K562 (cell line): Measurements from ENCODE around the gene HEG1. TPM values are rescaled to one million over a fixed set of nuclear protein-coding genes. Genes with fewer than 3 reads are reported as not detected.

Source experiments
- ATAC-seq: fragments of 200-7000 bp; cut with Tn5 transposase; 3 replicates; pipeline ENCODE4 v1.9.1; 2020; ENCODE audit warnings: moderate library complexity
- BruUV-seq: library from RNA; stranded (reverse); fragments of 400-500 nt; replicated peaks from 2 replicates; lab custom pipeline; 2021; lab: Mats Ljungman, UMichigan
- CTCF ChIA-PET: fragments of 300-600 bp; formaldehyde crosslinking; extraction: SDS; loops from one replicate; lab custom pipeline; 2021; ENCODE audit warnings: low intra/inter-chr PET ratio; lab: Yijun Ruan, JAX
- POLR2A ChIA-PET: fragments of 300-600, 350-650 bp; sonication (Branson Sonifier 250); formaldehyde crosslinking; extraction: SDS; loops from one replicate; lab custom pipeline; 2021; ENCODE audit warnings: antibody characterized with exemption, inconsistent platforms; lab: Yijun Ruan, JAX
- DNase-seq, 4 experiments: peaks; one replicate each; pipeline versions ENCODE4 v3.0.0 to v3.0.0-alpha.2; 2011 to 2018; ENCODE audit warnings: low spot score in 3 of 4, mixed read lengths in 3 of 4; ENCODE audit errors: extremely low read depth in 1 of 4
- FAIRE-seq: peaks from 2 replicates; lab custom pipeline; 2011; peaks lifted over from hg19 to GRCh38; lab: Jason Lieb, UNC
- H2AFZ ChIP-seq: 2 replicates; pipeline ENCODE4 v1.6.0; 2011; ENCODE audit warnings: low read depth, low read length, control low read depth, inconsistent platforms
- H3K27ac ChIP-seq: fragments of 200-600 bp; 3 replicates; pipeline ENCODE4 v1.8.0; 2011; ENCODE audit warnings: low read depth, mild to moderate bottlenecking, control low read depth, inconsistent platforms, low read length, moderate library complexity, mixed read lengths; ENCODE audit errors: extremely low read depth
- H3K27me3 ChIP-seq, 2 experiments: fragments of 300-600 bp in 1 of 2; 2 replicates in 1 of 2; 3 replicates in 1 of 2; pipeline versions ENCODE4 v1.6.0 to v1.8.0; 2011; ENCODE audit warnings: inconsistent platforms in 2 of 2, low read length in 2 of 2, mild to moderate bottlenecking in 1 of 2, mixed read lengths in 1 of 2, moderate library complexity in 1 of 2; ENCODE audit not compliant: control insufficient read depth in 2 of 2, insufficient read depth in 2 of 2
- H3K36me3 ChIP-seq: fragments of 300-600 bp; 3 replicates; pipeline ENCODE4 v1.8.0; 2011; ENCODE audit warnings: mild to moderate bottlenecking, low read length, inconsistent platforms; ENCODE audit not compliant: control insufficient read depth, insufficient read depth
- H3K4me1 ChIP-seq, 2 experiments: fragments of 200-600 bp in 1 of 2; replicated peaks in 1 of 2; 2 replicates in 1 of 2; 3 replicates in 1 of 2; pipeline versions ENCODE4 v1.5.1 to v1.8.0; 2011; ENCODE audit warnings: inconsistent platforms in 2 of 2, low read length in 2 of 2, mild to moderate bottlenecking in 1 of 2, mixed read lengths in 1 of 2, moderate library complexity in 1 of 2; ENCODE audit not compliant: control insufficient read depth in 2 of 2, insufficient read depth in 2 of 2
- H3K4me2 ChIP-seq: 2 replicates; pipeline ENCODE4 v1.6.1; 2011; ENCODE audit warnings: low read length, control low read depth, inconsistent platforms, mixed read lengths; ENCODE audit not compliant: insufficient read depth
- H3K4me3 ChIP-seq: fragments of 200-600 bp; sonication (generic), shearing (Covaris generic); 2 replicates; pipeline ENCODE4 v1.5.1; 2016; ENCODE audit warnings: control low read depth, inconsistent platforms
- H3K79me2 ChIP-seq: fragments of 200-600 bp; 3 replicates; pipeline ENCODE4 v1.8.0; 2011; ENCODE audit warnings: low read length, inconsistent platforms; ENCODE audit not compliant: control insufficient read depth, insufficient read depth
- H3K9ac ChIP-seq, 2 experiments: 2 replicates each; pipeline versions ENCODE4 v1.6.0 to v1.6.1; 2011; ENCODE audit warnings: low read depth in 2 of 2, low read length in 2 of 2, control low read depth in 1 of 2, inconsistent platforms in 1 of 2, mild to moderate bottlenecking in 1 of 2, mixed read lengths in 1 of 2; ENCODE audit not compliant: insufficient read depth in 1 of 2
- H3K9me1 ChIP-seq: one replicate; pipeline ENCODE4 v1.6.0; 2011; ENCODE audit warnings: inconsistent platforms, mild to moderate bottlenecking, low read length, moderate library complexity; ENCODE audit not compliant: control insufficient read depth, insufficient read depth
- H3K9me3 ChIP-seq: replicated peaks from 2 replicates; pipeline ENCODE4 v1.5.1; 2011; ENCODE audit warnings: low read depth, low read length, inconsistent platforms; ENCODE audit not compliant: control insufficient read depth, insufficient read depth
- H4K20me1 ChIP-seq: replicated peaks from 2 replicates; pipeline ENCODE4 v1.6.1; 2011; ENCODE audit warnings: low read length, inconsistent platforms, mixed read lengths; ENCODE audit not compliant: control insufficient read depth, insufficient read depth
- CEBPG ChIP-seq, 3 experiments: fragments of 200-800 bp in 1 of 3; sonication (Bioruptor generic) in 1 of 3; sonication (generic) in 1 of 3; formaldehyde crosslinking in 1 of 3; IDR thresholded peaks in 2 of 3; conservative IDR thresholded peaks in 1 of 3; 2 replicates each; pipeline versions ENCODE4 v1.6.1 to v1.8.0; 2016 to 2022; ENCODE audit warnings: missing compliant biosample characterization in 2 of 3, missing genetic modification characterization in 2 of 3, mild to moderate bottlenecking in 1 of 3, missing genetic modification reagents in 1 of 3
- MEF2D ChIP-seq: conservative IDR thresholded peaks from 2 replicates; pipeline ENCODE4 v1.6.1; 2016; ENCODE audit warnings: low read depth, missing genetic modification characterization, missing compliant biosample characterization
- WGBS: fragments of 100-300 bp; shearing (Covaris generic); methylation state at CpG from one replicate; pipeline ENCODE4 v1.1.6; 2016; ENCODE audit warnings: low coverage, mixed read lengths; ENCODE audit not compliant: insufficient coverage; ENCODE audit errors: missing lambda C conversion rate; 5-methylcytosine and 5-hydroxymethylcytosine counted together
- in situ Hi-C: fragments of 300-500 bp; cut with MboI; formaldehyde crosslinking; loops from 4 replicates; pipeline ENCODE4 v1.15.0; 2018; ENCODE audit warnings: inconsistent platforms, mixed read lengths
- intact Hi-C: fragments of 100-400 bp; cut with micrococcal nuclease; formaldehyde crosslinking; loops from 2 replicates; pipeline ENCODE4 v1.14.2; 2022
- polyA plus RNA-seq, 8 experiments: library from polyadenylated mRNA; depleted of rRNA in 4 of 8; stranded (reverse) in 5 of 8; unstranded in 3 of 8; fragments of >200 nt; fragmentation: Nextera tagmentation in 2 of 8; fragmentation: Illumina TruSeq in 1 of 8; extraction: Ambion mirVana in 2 of 8; extraction: Trizol in 1 of 8; gene quantifications; 2 replicates each; pipeline versions ENCODE4 v1.2.1 to v1.2.3, GENCODE V29; 2011 to 2014; ENCODE audit warnings: inconsistent platforms in 1 of 8, missing spikeins in 1 of 8
- total RNA-seq, 7 experiments: library from RNA; depleted of rRNA in 6 of 7; stranded (reverse); fragments of >200 nt in 6 of 7; fragmentation: Illumina TruSeq in 2 of 7; extraction: Trizol in 2 of 7; gene quantifications; 2 replicates each; pipeline versions ENCODE4 v1.2.1 to v1.2.3, GENCODE V29; 2011 to 2021; ENCODE audit warnings: low replicate concordance in 1 of 7
- TF ChIP-seq, protein P1 (sequence below): fragments of 450-650 bp; IDR thresholded peaks from 2 replicates; pipeline ENCODE4 v1.6.1; 2016; ENCODE audit warnings: low read depth

Gene HEG1
- total and polyA plus RNA-seq, 9 of the 15 experiments (the other 6 are each of a cell fraction or from before 2014, with no cell fraction given), result 0.24 TPM; not detected in 8

- DNase-seq (no peak), ATAC-seq (no peak), FAIRE-seq (no peak)
- no peaks in the 10 kb centered on the region for H3K9me3 ChIP-seq
- no peaks in the 10 kb centered on the region for H3K9me1 ChIP-seq
- no peak overlapping the region for H3K27ac ChIP-seq
- in situ Hi-C loops, result no loop called here
- H3K79me2 ChIP-seq, result no peaks in the 10 kb centered on the region
- no peak overlapping the region for H3K4me3 ChIP-seq
- intact Hi-C loops, result no loop called here
- no peak overlapping the region for H3K9ac ChIP-seq
- CTCF ChIA-PET, result no interaction called here
- H2AFZ ChIP-seq, result no peak overlapping the region
- no peak overlapping the region for H3K4me2 ChIP-seq
- BruUV-seq, result no TSS peak
- WGBS, result 0% methylated on average over 1 of the region's 4 CpGs
- H3K36me3 ChIP-seq, result no peaks in the 10 kb centered on the region
- peaks cover 0 to 28% of the 10 kb centered on the region in 2 experiments; a peak in 4 of 5 replicates for H3K27me3 ChIP-seq
- TF ChIP-seq CEBPG (CRISPR knock-in tag; IDR thresholded peaks at IDR 0.05), result no peak
- peak in 1 of 2 experiments; percentile 84; a peak in 2 of 4 replicates for TF ChIP-seq CEBPG (tag; conservative IDR thresholded peaks at IDR 0.05 in 1 of 2, IDR thresholded peaks at IDR 0.05 in 1 of 2)
- TF ChIP-seq, protein P1, sequence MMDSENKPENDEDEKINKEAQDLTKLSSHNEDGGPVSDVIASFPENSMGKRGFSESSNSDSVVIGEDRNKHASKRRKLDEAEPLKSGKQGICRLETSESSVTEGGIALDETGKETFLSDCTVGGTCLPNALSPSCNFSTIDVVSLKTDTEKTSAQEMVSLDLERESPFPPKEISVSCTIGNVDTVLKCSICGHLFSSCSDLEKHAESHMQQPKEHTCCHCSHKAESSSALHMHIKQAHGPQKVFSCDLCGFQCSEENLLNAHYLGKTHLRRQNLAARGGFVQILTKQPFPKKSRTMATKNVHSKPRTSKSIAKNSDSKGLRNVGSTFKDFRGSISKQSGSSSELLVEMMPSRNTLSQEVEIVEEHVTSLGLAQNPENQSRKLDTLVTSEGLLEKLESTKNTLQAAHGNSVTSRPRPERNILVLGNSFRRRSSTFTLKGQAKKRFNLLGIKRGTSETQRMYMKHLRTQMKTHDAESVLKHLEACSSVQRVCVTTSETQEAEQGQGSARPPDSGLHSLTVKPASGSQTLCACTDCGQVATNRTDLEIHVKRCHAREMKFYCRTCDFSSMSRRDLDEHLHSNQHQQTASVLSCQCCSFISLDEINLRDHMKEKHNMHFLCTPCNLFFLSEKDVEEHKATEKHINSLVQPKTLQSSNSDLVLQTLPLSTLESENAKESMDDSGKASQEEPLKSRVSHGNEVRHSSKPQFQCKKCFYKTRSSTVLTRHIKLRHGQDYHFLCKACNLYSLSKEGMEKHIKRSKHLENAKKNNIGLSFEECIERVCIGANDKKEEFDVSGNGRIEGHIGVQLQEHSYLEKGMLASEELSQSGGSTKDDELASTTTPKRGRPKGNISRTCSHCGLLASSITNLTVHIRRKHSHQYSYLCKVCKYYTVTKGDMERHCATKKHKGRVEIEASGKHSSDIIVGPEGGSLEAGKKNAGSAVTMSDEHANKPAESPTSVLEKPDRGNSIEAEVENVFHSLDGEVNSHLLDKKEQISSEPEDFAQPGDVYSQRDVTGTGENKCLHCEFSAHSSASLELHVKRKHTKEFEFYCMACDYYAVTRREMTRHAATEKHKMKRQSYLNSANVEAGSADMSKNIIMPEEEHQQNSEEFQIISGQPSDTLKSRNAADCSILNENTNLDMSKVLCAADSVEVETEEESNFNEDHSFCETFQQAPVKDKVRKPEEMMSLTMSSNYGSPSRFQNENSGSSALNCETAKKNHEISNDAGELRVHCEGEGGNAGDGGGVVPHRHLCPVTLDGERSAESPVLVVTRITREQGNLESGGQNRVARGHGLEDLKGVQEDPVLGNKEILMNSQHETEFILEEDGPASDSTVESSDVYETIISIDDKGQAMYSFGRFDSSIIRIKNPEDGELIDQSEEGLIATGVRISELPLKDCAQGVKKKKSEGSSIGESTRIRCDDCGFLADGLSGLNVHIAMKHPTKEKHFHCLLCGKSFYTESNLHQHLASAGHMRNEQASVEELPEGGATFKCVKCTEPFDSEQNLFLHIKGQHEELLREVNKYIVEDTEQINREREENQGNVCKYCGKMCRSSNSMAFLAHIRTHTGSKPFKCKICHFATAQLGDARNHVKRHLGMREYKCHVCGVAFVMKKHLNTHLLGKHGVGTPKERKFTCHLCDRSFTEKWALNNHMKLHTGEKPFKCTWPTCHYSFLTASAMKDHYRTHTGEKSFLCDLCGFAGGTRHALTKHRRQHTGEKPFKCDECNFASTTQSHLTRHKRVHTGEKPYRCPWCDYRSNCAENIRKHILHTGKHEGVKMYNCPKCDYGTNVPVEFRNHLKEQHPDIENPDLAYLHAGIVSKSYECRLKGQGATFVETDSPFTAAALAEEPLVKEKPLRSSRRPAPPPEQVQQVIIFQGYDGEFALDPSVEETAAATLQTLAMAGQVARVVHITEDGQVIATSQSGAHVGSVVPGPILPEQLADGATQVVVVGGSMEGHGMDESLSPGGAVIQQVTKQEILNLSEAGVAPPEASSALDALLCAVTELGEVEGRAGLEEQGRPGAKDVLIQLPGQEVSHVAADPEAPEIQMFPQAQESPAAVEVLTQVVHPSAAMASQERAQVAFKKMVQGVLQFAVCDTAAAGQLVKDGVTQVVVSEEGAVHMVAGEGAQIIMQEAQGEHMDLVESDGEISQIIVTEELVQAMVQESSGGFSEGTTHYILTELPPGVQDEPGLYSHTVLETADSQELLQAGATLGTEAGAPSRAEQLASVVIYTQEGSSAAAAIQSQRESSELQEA, result no peak
- peak; percentile 61; the same call in 1 of the 2 replicates for TF ChIP-seq MEF2D (tag)
- H4K20me1 ChIP-seq, result no peaks in the 10 kb centered on the region
- POLR2A ChIA-PET, result interaction anchor here (0.6 to 0.9 kb wide), 2 partner anchors 23 to 1698 kb away, joined by 3 read pairs; no protein-coding TSS in a partner anchor
- peaks cover 0 to under 1% of the 10 kb centered on the region in 2 experiments; a peak in 2 of 5 replicates for H3K4me1 ChIP-seq
Observed at GRCh38 chr3:125061170-125061569, 5.4 kb upstream of the HEG1 start.
